Ovary (tissue), 3 donors: ENCODE data around the gene EYA4.

Experiments
- CTCF ChIP-seq, 3 donors: fragments of 450-650 bp in 2 of 3; fragments of 200-600 bp in 1 of 3; IDR thresholded peaks; one replicate each; pipeline versions ENCODE4 v1.5.1 to v1.8.0; 2016 to 2022; ENCODE audit warnings: antibody characterized with exemption in 3 of 3, mild to moderate bottlenecking in 1 of 3
- EP300 ChIP-seq: sonication (generic); formaldehyde crosslinking; IDR thresholded peaks from one replicate; pipeline ENCODE4 v1.6.1; 2017; ENCODE audit warnings: antibody characterized with exemption
- POLR2A ChIP-seq: fragments of 450-650 bp; IDR thresholded peaks from one replicate; pipeline ENCODE4 v1.6.1; 2017; ENCODE audit warnings: antibody characterized with exemption, mild to moderate bottlenecking, moderate library complexity
- donor health status: DM: no; HTN: no; CAD: no.

GRCh38 chr6:133240511-133241085, 559 bp upstream of the EYA4 start:
- no peak for TF ChIP-seq EP300
- TF ChIP-seq CTCF (IDR thresholded peaks at IDR 0.05) = no peak
- TF ChIP-seq POLR2A = no peak
